AG09309 (cell line): ENCODE measurements around the gene LPXN.

Source experiments
- DNase-seq: peaks from one replicate; pipeline ENCODE4 v3.0.0-alpha.2; 2010; ENCODE audit warnings: low read depth
- H3K4me3 ChIP-seq: 2 replicates; pipeline ENCODE4 v1.5.1; 2011; ENCODE audit warnings: mild to moderate bottlenecking, low read depth, low read length, moderate library complexity; ENCODE audit not compliant: control insufficient read depth
- TF ChIP-seq, protein P1 (sequence below): IDR thresholded peaks from 2 replicates; pipeline ENCODE4 v1.5.1; 2011; ENCODE audit warnings: mild to moderate bottlenecking, low read depth, low read length, inconsistent platforms; ENCODE audit not compliant: insufficient read depth, control insufficient read depth; ENCODE audit errors: missing control alignments

The LPXN gene

DNA sequence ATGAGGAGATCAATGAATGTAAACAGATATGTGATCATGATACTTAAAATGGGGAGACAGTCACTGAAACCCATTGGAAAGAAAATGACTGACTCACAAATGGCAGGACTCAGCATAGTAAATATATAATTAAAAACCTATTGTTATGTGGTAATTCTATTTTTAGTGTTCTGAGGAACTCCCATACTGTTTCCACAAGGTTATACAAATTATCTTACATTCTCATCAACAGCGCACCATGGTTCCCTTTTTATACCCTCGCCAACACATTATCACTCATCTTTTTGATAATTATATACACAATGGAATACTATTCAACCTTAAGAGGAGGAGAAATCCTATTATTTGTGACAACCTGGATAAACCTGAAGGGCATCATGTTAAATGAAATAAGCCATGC lies 84.8 kb downstream of the LPXN start:
- TF ChIP-seq, protein P1, sequence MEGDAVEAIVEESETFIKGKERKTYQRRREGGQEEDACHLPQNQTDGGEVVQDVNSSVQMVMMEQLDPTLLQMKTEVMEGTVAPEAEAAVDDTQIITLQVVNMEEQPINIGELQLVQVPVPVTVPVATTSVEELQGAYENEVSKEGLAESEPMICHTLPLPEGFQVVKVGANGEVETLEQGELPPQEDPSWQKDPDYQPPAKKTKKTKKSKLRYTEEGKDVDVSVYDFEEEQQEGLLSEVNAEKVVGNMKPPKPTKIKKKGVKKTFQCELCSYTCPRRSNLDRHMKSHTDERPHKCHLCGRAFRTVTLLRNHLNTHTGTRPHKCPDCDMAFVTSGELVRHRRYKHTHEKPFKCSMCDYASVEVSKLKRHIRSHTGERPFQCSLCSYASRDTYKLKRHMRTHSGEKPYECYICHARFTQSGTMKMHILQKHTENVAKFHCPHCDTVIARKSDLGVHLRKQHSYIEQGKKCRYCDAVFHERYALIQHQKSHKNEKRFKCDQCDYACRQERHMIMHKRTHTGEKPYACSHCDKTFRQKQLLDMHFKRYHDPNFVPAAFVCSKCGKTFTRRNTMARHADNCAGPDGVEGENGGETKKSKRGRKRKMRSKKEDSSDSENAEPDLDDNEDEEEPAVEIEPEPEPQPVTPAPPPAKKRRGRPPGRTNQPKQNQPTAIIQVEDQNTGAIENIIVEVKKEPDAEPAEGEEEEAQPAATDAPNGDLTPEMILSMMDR, result no peak

DNA sequence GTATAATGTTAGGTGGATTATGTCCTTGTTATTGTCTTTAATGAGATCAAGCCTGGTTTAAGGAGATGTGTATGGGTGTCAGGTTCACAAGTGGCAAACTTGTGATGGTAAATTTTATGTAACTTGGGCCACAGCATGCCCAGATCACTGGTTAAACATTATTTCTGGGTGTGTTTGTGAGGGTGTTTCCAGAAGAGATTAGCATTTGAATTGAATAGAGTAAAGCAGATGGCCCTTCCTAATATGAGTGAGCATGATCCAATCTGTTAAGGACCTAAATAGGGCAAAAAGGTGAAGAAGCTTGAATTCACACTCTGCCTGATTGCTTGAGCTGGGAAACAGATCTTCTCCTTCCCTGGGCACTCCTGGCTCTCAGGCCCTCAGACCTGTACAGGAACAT lies 88.5 kb downstream of the LPXN start:
- DNase-seq, result no peak
- TF ChIP-seq, protein P1, result no peak
- H3K4me3 ChIP-seq, result no peak overlapping the region

More for the DNA sequence above, 84.8 kb downstream of the LPXN start:
- no peak overlapping the region for H3K4me3 ChIP-seq
- DNase-seq, result no peak

DNA sequence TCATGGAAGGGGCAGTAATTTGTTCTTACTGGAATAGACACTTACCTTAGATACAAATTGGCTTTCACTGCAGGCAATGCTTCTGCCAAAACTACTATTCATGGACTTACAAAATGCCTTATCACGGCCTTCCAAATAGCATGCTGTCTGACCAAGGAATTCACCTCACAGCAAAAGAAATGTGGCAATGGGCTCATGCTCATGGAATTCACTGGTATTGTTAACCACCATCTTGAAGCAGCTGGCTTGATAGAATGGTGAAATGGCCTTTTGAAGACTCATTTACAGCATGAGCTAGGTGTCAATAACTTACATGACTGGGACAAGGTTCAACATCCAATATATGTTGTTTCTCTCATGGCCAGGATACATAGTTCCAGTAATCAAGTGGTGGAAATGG lies 89.7 kb downstream of the LPXN start:
- no peak overlapping the region for H3K4me3 ChIP-seq
- no peak for DNase-seq
- TF ChIP-seq, protein P1, result no peak
